22Rv1 (cell line): ENCODE data around the gene PALLD.

ENCODE experiments used
- H3K27ac ChIP-seq: fragments of 450-650 bp; 2 replicates; pipeline ENCODE4 v1.5.1; 2017
- ZFX ChIP-seq: fragments of 450-650 bp; IDR thresholded peaks from 2 replicates; pipeline ENCODE4 v1.6.1; 2017; ENCODE audit warnings: antibody characterized with exemption, borderline replicate concordance
- TF ChIP-seq, protein P1 (sequence below): fragments of 450-650 bp; IDR thresholded peaks from 2 replicates; pipeline ENCODE4 v1.5.1; 2017; ENCODE audit warnings: mild to moderate bottlenecking

The PALLD gene

DNA sequence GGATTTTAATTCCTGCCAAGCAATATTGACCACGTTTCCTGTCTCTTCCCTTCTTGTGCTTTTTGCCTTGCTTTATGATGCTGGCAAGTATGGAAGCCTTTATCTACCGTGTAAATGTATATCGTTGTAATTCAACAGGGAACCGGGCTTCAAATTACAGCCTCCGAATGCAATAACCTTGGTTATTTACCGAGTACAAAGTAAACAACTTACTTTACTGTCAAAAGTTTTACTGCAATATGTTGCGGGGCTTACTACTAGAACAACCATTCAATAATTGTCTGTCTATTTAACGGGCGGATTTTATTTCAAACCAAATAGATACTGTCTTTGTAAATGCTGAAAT is 73.1 kb downstream of the PALLD start:
- peak overlapping the region; percentile 82 for H3K27ac ChIP-seq
- TF ChIP-seq ZFX, result no peak
- TF ChIP-seq, protein P1, sequence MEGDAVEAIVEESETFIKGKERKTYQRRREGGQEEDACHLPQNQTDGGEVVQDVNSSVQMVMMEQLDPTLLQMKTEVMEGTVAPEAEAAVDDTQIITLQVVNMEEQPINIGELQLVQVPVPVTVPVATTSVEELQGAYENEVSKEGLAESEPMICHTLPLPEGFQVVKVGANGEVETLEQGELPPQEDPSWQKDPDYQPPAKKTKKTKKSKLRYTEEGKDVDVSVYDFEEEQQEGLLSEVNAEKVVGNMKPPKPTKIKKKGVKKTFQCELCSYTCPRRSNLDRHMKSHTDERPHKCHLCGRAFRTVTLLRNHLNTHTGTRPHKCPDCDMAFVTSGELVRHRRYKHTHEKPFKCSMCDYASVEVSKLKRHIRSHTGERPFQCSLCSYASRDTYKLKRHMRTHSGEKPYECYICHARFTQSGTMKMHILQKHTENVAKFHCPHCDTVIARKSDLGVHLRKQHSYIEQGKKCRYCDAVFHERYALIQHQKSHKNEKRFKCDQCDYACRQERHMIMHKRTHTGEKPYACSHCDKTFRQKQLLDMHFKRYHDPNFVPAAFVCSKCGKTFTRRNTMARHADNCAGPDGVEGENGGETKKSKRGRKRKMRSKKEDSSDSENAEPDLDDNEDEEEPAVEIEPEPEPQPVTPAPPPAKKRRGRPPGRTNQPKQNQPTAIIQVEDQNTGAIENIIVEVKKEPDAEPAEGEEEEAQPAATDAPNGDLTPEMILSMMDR, result no peak

DNA sequence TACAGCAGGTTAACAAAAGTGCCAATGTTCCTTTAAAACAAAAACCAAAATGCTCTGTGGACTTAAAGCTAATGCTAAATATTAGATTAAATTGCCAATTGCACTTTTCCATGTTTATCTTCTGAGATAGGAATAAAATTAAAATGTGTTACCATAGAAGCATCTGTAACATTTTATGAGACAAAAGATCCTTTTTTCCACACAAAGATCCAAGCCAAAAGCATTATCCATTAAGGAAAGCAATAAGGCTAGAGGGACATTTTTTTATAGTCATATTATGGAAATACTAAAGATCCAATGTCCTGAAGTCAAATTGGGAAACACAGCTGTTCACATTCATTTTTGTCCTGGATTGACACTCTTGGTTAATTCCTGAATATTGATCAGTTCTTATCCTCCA is 73.6 kb downstream of the PALLD start:
- TF ChIP-seq, protein P1, result no peak
- TF ChIP-seq ZFX, result no peak
- H3K27ac ChIP-seq, result peak overlapping the region; percentile 82

DNA sequence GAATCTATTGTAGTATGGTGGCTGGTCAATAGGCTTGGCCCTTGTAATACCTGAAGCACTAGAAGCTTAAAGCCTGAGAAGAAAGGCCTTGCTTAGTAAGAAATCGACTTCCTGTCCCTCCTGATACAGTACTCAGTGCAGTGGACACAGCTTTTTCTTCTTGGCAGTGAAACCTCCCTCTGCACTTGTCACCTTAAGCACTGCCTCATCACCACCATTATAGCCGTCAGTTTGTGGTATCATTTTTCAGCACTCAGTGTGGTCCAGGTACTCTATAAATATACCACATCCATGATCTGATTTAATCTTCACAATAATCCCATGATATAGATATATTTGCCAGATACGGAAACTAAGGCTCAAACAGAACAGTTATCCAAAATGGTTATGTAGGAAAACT is 75.2 kb downstream of the PALLD start:
- no peak for TF ChIP-seq ZFX
- TF ChIP-seq, protein P1, result no peak
- H3K27ac ChIP-seq, result no peak overlapping the region

DNA sequence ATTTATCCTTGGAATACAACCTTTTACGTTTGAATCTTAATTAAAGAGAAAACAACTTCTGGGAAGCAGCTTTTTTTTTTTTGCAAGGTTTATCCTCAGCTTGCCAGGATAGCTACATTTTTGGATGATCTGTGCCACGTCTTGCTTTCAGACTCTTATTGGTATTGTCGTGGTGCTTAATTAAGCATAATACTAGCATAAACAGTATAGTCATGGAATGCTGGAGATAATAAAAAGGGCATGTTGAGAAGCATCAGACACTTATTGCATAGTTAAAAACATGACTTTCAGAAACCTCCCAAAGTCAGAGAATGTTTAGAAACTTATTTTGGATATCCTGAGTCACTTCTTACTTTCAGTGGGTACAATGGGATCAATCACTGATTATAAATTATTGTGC is 77.0 kb downstream of the PALLD start:
- H3K27ac ChIP-seq, result no peak overlapping the region
- TF ChIP-seq, protein P1, result no peak
- no peak for TF ChIP-seq ZFX

DNA sequence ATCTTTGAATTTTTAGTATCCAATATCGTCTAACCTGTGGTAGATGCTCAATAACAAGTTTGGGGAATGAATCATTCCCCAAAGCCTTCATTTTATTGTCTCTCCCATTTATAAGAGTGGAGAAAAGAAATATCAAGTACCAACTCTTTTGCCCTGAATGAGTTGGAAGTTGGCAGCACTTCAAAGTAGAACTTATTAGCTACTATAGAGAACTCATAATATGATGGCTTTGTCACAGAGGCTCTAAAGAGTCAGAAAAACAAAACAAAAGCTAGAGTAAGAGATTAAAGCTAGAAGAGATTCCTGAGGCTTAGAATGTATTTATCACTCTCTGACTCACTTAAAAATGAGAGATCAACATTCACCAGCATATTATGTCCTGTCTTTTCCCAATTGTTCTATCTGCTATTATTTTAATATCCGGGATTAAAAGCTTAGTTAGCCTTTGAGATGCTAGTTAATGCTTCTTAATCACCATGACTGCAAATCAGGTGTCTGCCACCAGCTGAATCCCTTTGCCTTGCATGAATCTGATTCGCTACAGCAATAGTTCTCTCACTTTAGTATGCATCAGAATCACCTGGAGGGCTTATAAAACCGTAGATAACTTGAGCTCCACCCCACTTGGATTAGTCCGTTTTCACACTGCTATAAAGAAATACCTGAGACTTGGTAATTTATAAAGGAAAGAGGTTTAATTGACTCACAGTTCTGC is 77.9 kb downstream of the PALLD start:
- H3K27ac ChIP-seq, result no peak overlapping the region
- TF ChIP-seq, protein P1, result no peak
- no peak for TF ChIP-seq ZFX

DNA sequence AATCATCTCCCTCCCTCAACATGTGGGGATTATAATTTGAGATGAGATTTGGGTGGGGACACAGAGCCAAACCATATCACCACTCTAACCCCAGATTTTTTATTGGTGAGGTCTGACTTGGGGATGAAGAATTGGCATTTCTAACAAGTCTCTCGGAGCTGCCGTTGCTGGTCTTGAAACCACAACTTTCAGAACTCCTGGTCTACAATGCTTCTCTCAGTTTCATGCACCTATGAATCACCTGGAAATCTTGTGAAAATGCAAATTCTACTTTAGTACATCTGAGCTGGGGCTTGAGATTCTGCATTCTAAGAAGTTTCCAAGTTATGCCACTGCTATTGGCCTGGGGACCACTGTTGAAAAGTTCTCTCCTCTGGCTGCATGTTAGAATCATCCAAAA is 78.6 kb downstream of the PALLD start:
- no peak for TF ChIP-seq ZFX
- TF ChIP-seq, protein P1, result no peak
- H3K27ac ChIP-seq, result no peak overlapping the region

DNA sequence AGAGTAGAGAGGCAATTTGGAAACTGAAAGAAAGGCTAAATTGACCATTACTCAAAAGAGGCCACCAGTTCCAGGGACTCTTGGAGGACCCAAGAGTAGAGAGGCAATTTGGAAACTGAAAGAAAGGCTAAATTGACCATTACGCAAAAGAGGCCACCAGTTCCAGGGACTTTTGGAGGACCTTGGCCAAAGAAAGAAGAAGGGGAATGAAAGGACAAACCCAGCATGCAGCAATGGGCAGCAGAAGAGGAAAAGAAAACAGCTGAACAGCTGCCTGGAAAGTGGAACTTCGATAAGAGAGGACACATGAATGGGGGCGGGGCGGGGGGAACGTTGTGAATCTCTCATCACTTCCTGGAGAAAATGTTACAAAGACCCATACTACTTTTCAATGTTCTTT is 80.8 kb downstream of the PALLD start:
- no peak overlapping the region for H3K27ac ChIP-seq
- TF ChIP-seq, protein P1, result no peak
